Ovary (tissue), 9 donors: ENCODE data around the gene TOR1B. TPM values are rescaled to one million over a fixed set of nuclear protein-coding genes. Genes with fewer than 3 reads are reported as not detected.
A peak's percentile ranks its signal among the peaks of the same experiment; 100 is the strongest.

Experiments used
- DNase-seq, 5 donors: peaks; one replicate each; pipeline ENCODE4 v3.0.0-alpha.2; 2019 to 2020
- H3K27ac ChIP-seq, 2 donors: fragments of 200-600 bp; one replicate each; pipeline versions ENCODE4 v1.5.1 to v1.8.0; 2019 to 2022
- H3K27me3 ChIP-seq: fragments of 200-600 bp; one replicate; pipeline ENCODE4 v1.8.0; 2022
- H3K36me3 ChIP-seq: fragments of 200-600 bp; sonication (generic); one replicate; pipeline ENCODE4 v1.5.1; 2019
- H3K4me1 ChIP-seq: one replicate; pipeline ENCODE4 v1.8.1; 2013; ENCODE audit warnings: mild to moderate bottlenecking, moderate library complexity; ENCODE audit not compliant: insufficient read depth
- H3K4me3 ChIP-seq: fragments of 200-600 bp; sonication (generic); one replicate; pipeline ENCODE4 v1.5.1; 2017
- H3K9me3 ChIP-seq, 2 donors: fragments of 200-600 bp in 1 of 2; sonication (generic) in 1 of 2; one replicate each; pipeline versions ENCODE4 v1.5.1 to v1.8.1; 2013 to 2019; ENCODE audit warnings: mild to moderate bottlenecking in 1 of 2, moderate library complexity in 1 of 2
- CTCF ChIP-seq, 3 donors: fragments of 450-650 bp in 2 of 3; fragments of 200-600 bp in 1 of 3; IDR thresholded peaks; one replicate each; pipeline versions ENCODE4 v1.5.1 to v1.8.0; 2016 to 2022; ENCODE audit warnings: antibody characterized with exemption in 3 of 3, mild to moderate bottlenecking in 1 of 3
- EP300 ChIP-seq: sonication (generic); formaldehyde crosslinking; IDR thresholded peaks from one replicate; pipeline ENCODE4 v1.6.1; 2017; ENCODE audit warnings: antibody characterized with exemption
- POLR2A ChIP-seq: fragments of 450-650 bp; IDR thresholded peaks from one replicate; pipeline ENCODE4 v1.6.1; 2017; ENCODE audit warnings: antibody characterized with exemption, mild to moderate bottlenecking, moderate library complexity
- WGBS, 3 donors: extraction: QIAGEN DNeasy Blood & Tissue Kit in 1 of 3; methylation state at CpG; one replicate each; pipeline versions ENCODE4 v1.1.5 to v1.1.7; 2013 to 2017; 5-methylcytosine and 5-hydroxymethylcytosine counted together
- intact Hi-C, 4 donors: fragments of 100-400 bp; cut with DNase I; formaldehyde crosslinking; loops; one replicate each; pipeline versions ENCODE4 v1.11.0 to v1.15.1; 2022 to 2023
- polyA plus RNA-seq, 2 donors: library from polyadenylated mRNA; stranded (reverse); fragments of 200-250 nt in 1 of 2; fragments of 350-450 nt in 1 of 2; fragmentation: Illumina TruSeq in 1 of 2; extraction: RNeasy Lipid Tissue Mini Kit (QIAGEN cat#74804) in 1 of 2; gene quantifications; one replicate each; pipeline ENCODE4 v1.2.3, GENCODE V29; 2013 to 2014
- total RNA-seq, 7 donors: library from RNA; depleted of rRNA in 2 of 7; stranded (reverse); fragments of >200 nt in 2 of 7; fragmentation: NEBNext Ultra II Directional in 3 of 7; extraction: Animal tissue kit (Norgen Biotek cat#: 25700) in 3 of 7; gene quantifications; one replicate each; pipeline versions ENCODE4 v1.1.0 to v1.2.4, GENCODE V29; 2016 to 2023
- donor health status: DM: no; HTN: no; CAD: no; lungs with moderate emphysema.
- donor health status: DM: no; HTN: no; CAD: no.
- donor health status: Bipolar disorder and iron deficiency.
- donor health status: DM: yes; HTN: yes; CAD: no.
- donor health status: DM: no; HTN: no; CAD: no.
- donor health status: DM: yes; HTN: yes; CAD: no.

TOR1B gene
- total and polyA plus RNA-seq, 9 donors, result 12.2 to 27.5 (median 16.9) TPM

GRCh38 chr9:129762985-129763926 lies 39.7 kb upstream of the TOR1B start:
- Histone ChIP-seq H3K36me3 (no peaks in the 10 kb centered on the region), H3K4me3 (no peak overlapping the region)
- WGBS, 3 donors, result 58 to 65% (median 63%) methylated on average over 13 of the region's 13 CpGs

GRCh38 chr9:129765764-129766317 lies 37.1 kb upstream of the TOR1B start:
- DNase-seq, result no peak
- H3K36me3 ChIP-seq, result no peaks in the 10 kb centered on the region
- H3K4me1 ChIP-seq, result peaks cover 8% of the 10 kb centered on the region
- H3K9me3 ChIP-seq, result no peaks in the 10 kb centered on the region
- H3K27ac ChIP-seq, result no peak overlapping the region
- no peaks in the 10 kb centered on the region for H3K27me3 ChIP-seq
- WGBS, 3 donors, result 93 to 95% (median 94%) methylated on average over 4 of the region's 4 CpGs
- H3K4me3 ChIP-seq, result no peak overlapping the region
- no peak for TF ChIP-seq POLR2A
- TF ChIP-seq EP300, result no peak
- no peak for TF ChIP-seq CTCF (IDR thresholded peaks at IDR 0.05)
- intact Hi-C loops, result no loop called here

More at GRCh38 chr9:129762985-129763926, 39.7 kb upstream of the TOR1B start:
- Histone ChIP-seq H3K27ac (peak overlapping the region in 1 of 2 donors; percentile 34), H3K9me3 (no peaks in the 10 kb centered on the region), H3K4me1 (peaks cover 8% of the 10 kb centered on the region), H3K27me3 (no peaks in the 10 kb centered on the region)
- intact Hi-C loops, result loop anchor here in 1 of 4 donors (5.0 kb wide), 1 partner anchor 51 kb away; no protein-coding TSS in a partner anchor
- peak in 4 of 5 donors; percentile 40 to 67 (median 56) for DNase-seq
- TF ChIP-seq EP300 (no peak), POLR2A (no peak), CTCF (IDR thresholded peaks at IDR 0.05) (no peak)

GRCh38 chr9:129768486-129768885 lies 34.5 kb upstream of the TOR1B start:
- H3K9me3 ChIP-seq, result no peaks in the 10 kb centered on the region
- no peaks in the 10 kb centered on the region for H3K27me3 ChIP-seq
- TF ChIP-seq CTCF (IDR thresholded peaks at IDR 0.05) (no peak), EP300 (no peak), POLR2A (no peak)
- H3K27ac ChIP-seq, result no peak overlapping the region
- no peak for DNase-seq
- peaks cover 1% of the 10 kb centered on the region for H3K4me1 ChIP-seq
- no peak overlapping the region for H3K4me3 ChIP-seq
- 96 to 97% (median 97%) methylated on average over 6 of the region's 6 CpGs for WGBS, 3 donors
- H3K36me3 ChIP-seq, result no peaks in the 10 kb centered on the region
- intact Hi-C loops, result no loop called here

- WGBS, 3 donors, result 49 to 59% (median 51%) methylated on average over 5 of the region's 5 CpGs
- TF ChIP-seq CTCF (IDR thresholded peaks at IDR 0.05) (no peak), EP300 (no peak), POLR2A (no peak)
- no peak for DNase-seq
- Histone ChIP-seq H3K4me1 (no peaks in the 10 kb centered on the region), H3K4me3 (no peak overlapping the region), H3K27ac (no peak overlapping the region), H3K9me3 (no peaks in the 10 kb centered on the region), H3K36me3 (no peaks in the 10 kb centered on the region), H3K27me3 (no peaks in the 10 kb centered on the region)
- intact Hi-C loops, result loop anchor here in 1 of 4 donors (10.0 kb wide), 1 partner anchor 635 kb away; no protein-coding TSS in a partner anchor
These were observed 33.3 kb upstream of the TOR1B start for GRCh38 chr9:129769669-129770068.
